ENCODE measurements around the gene PRPF19.

The PRPF19 gene

GRCh38 chr11:60937144-60937527 lies 30.8 kb upstream of the PRPF19 start:
- DNase-seq: no peak

GRCh38 chr11:60936467-60937143 lies 30.2 kb upstream of the PRPF19 start:
- DNase-seq: no peak

GRCh38 chr11:60935676-60936442 lies 29.5 kb upstream of the PRPF19 start:
- DNase-seq: no peak

GRCh38 chr11:60934790-60935605 lies 28.6 kb upstream of the PRPF19 start:
- DNase-seq: no peak

- no peak for DNase-seq
Observed at GRCh38 chr11:60934124-60934789, 27.9 kb upstream of the PRPF19 start.

- no peak for DNase-seq
Observed at GRCh38 chr11:60933416-60934123, 27.2 kb upstream of the PRPF19 start.

GRCh38 chr11:60932605-60933356 lies 26.4 kb upstream of the PRPF19 start:
- no peak for DNase-seq

GRCh38 chr11:60931917-60932316 lies 25.5 kb upstream of the PRPF19 start:
- no peak for DNase-seq

GRCh38 chr11:60930394-60930793 lies 24.0 kb upstream of the PRPF19 start:
- DNase-seq: no peak

- no peak for DNase-seq
Observed at GRCh38 chr11:60929764-60930163, 23.4 kb upstream of the PRPF19 start.

- no peak for DNase-seq
Observed at GRCh38 chr11:60928563-60929001, 22.2 kb upstream of the PRPF19 start.

- DNase-seq: no peak
Observed at GRCh38 chr11:60927600-60927999, 21.2 kb upstream of the PRPF19 start.

GRCh38 chr11:60927061-60927592 lies 20.7 kb upstream of the PRPF19 start:
- no peak for DNase-seq

- no peak for DNase-seq
Observed at GRCh38 chr11:60926500-60926899, 20.1 kb upstream of the PRPF19 start.

GRCh38 chr11:60925868-60926267 lies 19.5 kb upstream of the PRPF19 start:
- DNase-seq: no peak

GRCh38 chr11:60924906-60925853 lies 18.8 kb upstream of the PRPF19 start:
- no peak for DNase-seq

- no peak for DNase-seq
Observed at GRCh38 chr11:60924110-60924905, 17.9 kb upstream of the PRPF19 start, which contains the start of gene TMEM132A. TMEM132A (plus strand) TSS chr11:60924460; CDS start chr11:60924634, 174 bp downstream.

GRCh38 chr11:60923800-60924109 lies 17.4 kb upstream of the PRPF19 start:
- DNase-seq: no peak

GRCh38 chr11:60923326-60923725 lies 16.9 kb upstream of the PRPF19 start:
- no peak for DNase-seq
